Panc1 (cell line): ENCODE results near the gene ANKEF1.

Experiments used
- POLR2AphosphoS5 ChIP-seq: IDR thresholded peaks from 2 replicates; pipeline ENCODE4 v1.6.1; 2012; ENCODE audit warnings: mild to moderate bottlenecking, low read depth, low read length, moderate library complexity
- SIN3A ChIP-seq: IDR thresholded peaks from 2 replicates; pipeline ENCODE4 v1.6.1; 2012; ENCODE audit warnings: low read depth, mild to moderate bottlenecking, low read length, moderate library complexity, borderline replicate concordance; ENCODE audit not compliant: insufficient read depth
- TF ChIP-seq, protein P1 (sequence below): fragments of 450-650 bp; IDR thresholded peaks from 2 replicates; pipeline ENCODE4 v1.5.1; 2017; ENCODE audit warnings: mild to moderate bottlenecking
- TF ChIP-seq, protein P2 (sequence below), 2 experiments: IDR thresholded peaks; 2 replicates each; pipeline ENCODE4 v1.6.1; 2011 to 2012; ENCODE audit warnings: low read depth in 2 of 2, control low read depth in 1 of 2, low read length in 1 of 2, mild to moderate bottlenecking in 1 of 2, moderate library complexity in 1 of 2; ENCODE audit not compliant: insufficient read depth in 1 of 2

DNA sequence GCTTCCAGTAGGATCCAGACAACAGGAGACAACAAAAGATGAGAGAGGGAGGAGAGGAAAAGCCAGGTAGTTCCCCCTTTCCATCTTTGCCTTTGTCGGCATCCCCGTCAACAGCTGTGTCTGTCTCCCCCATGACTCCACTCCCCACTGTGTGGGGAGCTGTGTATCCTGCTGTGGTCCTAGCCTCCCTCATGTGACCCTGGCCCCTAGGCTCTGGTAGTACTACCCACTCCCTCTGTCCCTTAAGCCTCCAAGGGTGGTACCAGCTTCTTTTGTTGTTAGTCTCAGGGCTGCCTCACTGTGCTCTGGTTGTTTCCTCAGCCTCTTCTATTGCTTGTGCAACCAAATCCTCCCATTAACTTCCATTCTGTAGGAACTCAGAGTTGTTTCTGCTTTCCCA is 28.7 kb downstream of the ANKEF1 start:
- TF ChIP-seq, protein P1, sequence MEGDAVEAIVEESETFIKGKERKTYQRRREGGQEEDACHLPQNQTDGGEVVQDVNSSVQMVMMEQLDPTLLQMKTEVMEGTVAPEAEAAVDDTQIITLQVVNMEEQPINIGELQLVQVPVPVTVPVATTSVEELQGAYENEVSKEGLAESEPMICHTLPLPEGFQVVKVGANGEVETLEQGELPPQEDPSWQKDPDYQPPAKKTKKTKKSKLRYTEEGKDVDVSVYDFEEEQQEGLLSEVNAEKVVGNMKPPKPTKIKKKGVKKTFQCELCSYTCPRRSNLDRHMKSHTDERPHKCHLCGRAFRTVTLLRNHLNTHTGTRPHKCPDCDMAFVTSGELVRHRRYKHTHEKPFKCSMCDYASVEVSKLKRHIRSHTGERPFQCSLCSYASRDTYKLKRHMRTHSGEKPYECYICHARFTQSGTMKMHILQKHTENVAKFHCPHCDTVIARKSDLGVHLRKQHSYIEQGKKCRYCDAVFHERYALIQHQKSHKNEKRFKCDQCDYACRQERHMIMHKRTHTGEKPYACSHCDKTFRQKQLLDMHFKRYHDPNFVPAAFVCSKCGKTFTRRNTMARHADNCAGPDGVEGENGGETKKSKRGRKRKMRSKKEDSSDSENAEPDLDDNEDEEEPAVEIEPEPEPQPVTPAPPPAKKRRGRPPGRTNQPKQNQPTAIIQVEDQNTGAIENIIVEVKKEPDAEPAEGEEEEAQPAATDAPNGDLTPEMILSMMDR, result no peak
- TF ChIP-seq POLR2AphosphoS5 (no peak), SIN3A (no peak)
- TF ChIP-seq, protein P2, sequence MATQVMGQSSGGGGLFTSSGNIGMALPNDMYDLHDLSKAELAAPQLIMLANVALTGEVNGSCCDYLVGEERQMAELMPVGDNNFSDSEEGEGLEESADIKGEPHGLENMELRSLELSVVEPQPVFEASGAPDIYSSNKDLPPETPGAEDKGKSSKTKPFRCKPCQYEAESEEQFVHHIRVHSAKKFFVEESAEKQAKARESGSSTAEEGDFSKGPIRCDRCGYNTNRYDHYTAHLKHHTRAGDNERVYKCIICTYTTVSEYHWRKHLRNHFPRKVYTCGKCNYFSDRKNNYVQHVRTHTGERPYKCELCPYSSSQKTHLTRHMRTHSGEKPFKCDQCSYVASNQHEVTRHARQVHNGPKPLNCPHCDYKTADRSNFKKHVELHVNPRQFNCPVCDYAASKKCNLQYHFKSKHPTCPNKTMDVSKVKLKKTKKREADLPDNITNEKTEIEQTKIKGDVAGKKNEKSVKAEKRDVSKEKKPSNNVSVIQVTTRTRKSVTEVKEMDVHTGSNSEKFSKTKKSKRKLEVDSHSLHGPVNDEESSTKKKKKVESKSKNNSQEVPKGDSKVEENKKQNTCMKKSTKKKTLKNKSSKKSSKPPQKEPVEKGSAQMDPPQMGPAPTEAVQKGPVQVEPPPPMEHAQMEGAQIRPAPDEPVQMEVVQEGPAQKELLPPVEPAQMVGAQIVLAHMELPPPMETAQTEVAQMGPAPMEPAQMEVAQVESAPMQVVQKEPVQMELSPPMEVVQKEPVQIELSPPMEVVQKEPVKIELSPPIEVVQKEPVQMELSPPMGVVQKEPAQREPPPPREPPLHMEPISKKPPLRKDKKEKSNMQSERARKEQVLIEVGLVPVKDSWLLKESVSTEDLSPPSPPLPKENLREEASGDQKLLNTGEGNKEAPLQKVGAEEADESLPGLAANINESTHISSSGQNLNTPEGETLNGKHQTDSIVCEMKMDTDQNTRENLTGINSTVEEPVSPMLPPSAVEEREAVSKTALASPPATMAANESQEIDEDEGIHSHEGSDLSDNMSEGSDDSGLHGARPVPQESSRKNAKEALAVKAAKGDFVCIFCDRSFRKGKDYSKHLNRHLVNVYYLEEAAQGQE (IDR thresholded peaks at IDR 0.05; ENCODE audit: insufficient read depth in 1 of 2, low read depth in 2 of 2, low read length in 1 of 2), result no peak
